ENCODE results near the gene GALNT4. TPM values are rescaled to one million over a fixed set of nuclear protein-coding genes. Genes with fewer than 3 reads are reported as not detected.

The GALNT4 gene
- total and polyA plus RNA-seq, 9 of the 15 experiments (the other 6 are each of a cell fraction or from before 2014, with no cell fraction given): 1.2 to 4.6 (median 3.4) TPM

DNA sequence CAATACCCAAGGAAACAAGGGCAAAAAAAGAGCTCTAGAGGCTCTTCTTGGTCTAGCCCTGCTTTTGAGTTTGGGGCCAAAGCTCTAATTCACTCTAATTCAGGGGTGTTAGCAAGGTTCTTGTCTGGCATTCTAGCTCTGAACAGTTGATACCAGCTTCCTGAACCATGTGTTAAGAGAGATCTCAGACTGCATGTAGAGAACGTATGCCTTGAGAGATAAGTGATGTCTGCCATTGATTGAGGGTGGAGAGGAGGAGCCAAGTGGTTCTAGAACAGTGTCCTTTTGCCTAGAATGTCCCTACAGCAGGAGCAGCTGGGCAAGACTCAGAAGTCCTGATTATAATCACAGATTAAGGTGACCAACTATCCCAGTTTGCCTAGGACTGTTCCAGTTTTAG lies 19.4 kb upstream of the GALNT4 start:
- peak; percentile 7; the same call in 1 of the 3 replicates for ATAC-seq
- peak; percentile 58 for TF ChIP-seq TCF3 (CRISPR knock-in tag; IDR thresholded peaks at IDR 0.05)
- TF ChIP-seq NFRKB (IDR thresholded peaks at IDR 0.05; ENCODE audit: low read depth): no peak
- TF ChIP-seq CBFA2T2 (conservative IDR thresholded peaks at IDR 0.05): peak; percentile 60
- no peak for TF ChIP-seq EGR1 (conservative IDR thresholded peaks at IDR 0.05)
- no peak for TF ChIP-seq ZNF395 (CRISPR knock-in tag; IDR thresholded peaks at IDR 0.05)
- no peak for TF ChIP-seq MBD2 (IDR thresholded peaks at IDR 0.05; ENCODE audit: borderline replicate concordance, low read depth)
- TF ChIP-seq U2AF2 (optimal IDR thresholded peaks at IDR 0.05; ENCODE audit: low read depth, low read length): no peak
- no peak for TF ChIP-seq ZNF699 (CRISPR knock-in tag; IDR thresholded peaks at IDR 0.05; ENCODE audit: insufficient replicate concordance)
- no peak for TF ChIP-seq THAP7 (CRISPR knock-in tag; IDR thresholded peaks at IDR 0.05)
- TF ChIP-seq RHOXF2B (CRISPR knock-in tag; conservative IDR thresholded peaks at IDR 0.05): no peak
- no peak for TF ChIP-seq ATF4 (CRISPR knock-in tag; IDR thresholded peaks at IDR 0.05)
- no peak for TF ChIP-seq CAMTA2 (CRISPR knock-in tag; conservative IDR thresholded peaks at IDR 0.05)
- no peak for TF ChIP-seq ZFP36 (IDR thresholded peaks at IDR 0.05; ENCODE audit: low read depth, low read length, partially characterized antibody)
- TF ChIP-seq E2F3 (CRISPR knock-in tag; IDR thresholded peaks at IDR 0.05): no peak
- TF ChIP-seq PHB2 (IDR thresholded peaks at IDR 0.05; ENCODE audit: low read depth): no peak
- no peak for TF ChIP-seq NFE2L1 (tag; IDR thresholded peaks at IDR 0.05; ENCODE audit: borderline replicate concordance, low read depth)
- TF ChIP-seq, protein P1, sequence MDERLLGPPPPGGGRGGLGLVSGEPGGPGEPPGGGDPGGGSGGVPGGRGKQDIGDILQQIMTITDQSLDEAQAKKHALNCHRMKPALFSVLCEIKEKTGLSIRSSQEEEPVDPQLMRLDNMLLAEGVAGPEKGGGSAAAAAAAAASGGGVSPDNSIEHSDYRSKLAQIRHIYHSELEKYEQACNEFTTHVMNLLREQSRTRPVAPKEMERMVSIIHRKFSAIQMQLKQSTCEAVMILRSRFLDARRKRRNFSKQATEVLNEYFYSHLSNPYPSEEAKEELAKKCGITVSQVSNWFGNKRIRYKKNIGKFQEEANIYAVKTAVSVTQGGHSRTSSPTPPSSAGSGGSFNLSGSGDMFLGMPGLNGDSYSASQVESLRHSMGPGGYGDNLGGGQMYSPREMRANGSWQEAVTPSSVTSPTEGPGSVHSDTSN (CRISPR knock-in tag; IDR thresholded peaks at IDR 0.05; ENCODE audit: low read depth): no peak
- TF ChIP-seq, protein P1 (tag; conservative IDR thresholded peaks at IDR 0.05; ENCODE audit: low read depth): no peak

More for the DNA sequence above, 19.4 kb upstream of the GALNT4 start:
- 0% methylated on average over 1 of the region's 1 CpG for WGBS (ENCODE audit: insufficient coverage, low coverage, missing lambda C conversion rate)
- no peak overlapping the region for H3K9ac ChIP-seq (ENCODE audit: insufficient read depth in 1 of 2, low read depth in 2 of 2, low read length in 2 of 2)
- H3K36me3 ChIP-seq (ENCODE audit: control insufficient read depth, insufficient read depth, low read length): no peaks in the 10 kb centered on the region
- DNase-seq (ENCODE audit: extremely low read depth in 1 of 4, low spot score in 3 of 4) (peak in 2 of 4 experiments; percentile 35 to 38), FAIRE-seq (no peak)
- H3K4me3 ChIP-seq: no peak overlapping the region
- no peak overlapping the region for H3K27ac ChIP-seq (ENCODE audit: extremely low read depth, low read depth, low read length)
- intact Hi-C loops (cut with micrococcal nuclease) (loop anchor here (5.0 to 10.0 kb wide), 3 partner anchors 311 to 1413 kb away; partner anchors contain the start of gene CCER1), in situ Hi-C loops (cut with MboI) (loop anchor here (25.0 kb wide), 1 partner anchor 1293 kb away; no protein-coding TSS in a partner anchor)
- H3K27me3 ChIP-seq (ENCODE audit: control insufficient read depth in 2 of 2, insufficient read depth in 2 of 2, low read length in 2 of 2): no peaks in the 10 kb centered on the region
- H3K9me3 ChIP-seq (replicated peaks; ENCODE audit: control insufficient read depth, insufficient read depth, low read depth, low read length): no peaks in the 10 kb centered on the region
- BruUV-seq (replicated peaks): no TSS peak
- ChIA-PET POLR2A (interaction anchor here (0.6 to 1.8 kb wide), 5 partner anchors 8 to 162 kb away, joined by 3 to 8 read pairs (median 3); no protein-coding TSS in a partner anchor), CTCF (ENCODE audit: low intra/inter-chr PET ratio) (interaction anchor here (1.1 kb wide), 1 partner anchor 559 kb away, joined by 3 read pairs; no protein-coding TSS in a partner anchor)
- H3K4me1 ChIP-seq (replicated peaks in 1 of 2; ENCODE audit: control insufficient read depth in 2 of 2, insufficient read depth in 2 of 2, low read length in 2 of 2): peaks cover 11 to 45% of the 10 kb centered on the region in 2 experiments
- no peak overlapping the region; the same call in 1 of the 2 replicates for H3K4me2 ChIP-seq (ENCODE audit: insufficient read depth, low read length)
- H4K20me1 ChIP-seq (replicated peaks; ENCODE audit: control insufficient read depth, insufficient read depth, low read length): no peaks in the 10 kb centered on the region
- no peak overlapping the region for H2AFZ ChIP-seq (ENCODE audit: low read depth, low read length)
- no peaks in the 10 kb centered on the region for H3K9me1 ChIP-seq (ENCODE audit: control insufficient read depth, insufficient read depth, low read length)
- H3K79me2 ChIP-seq (ENCODE audit: control insufficient read depth, insufficient read depth, low read length): no peaks in the 10 kb centered on the region
